ENCODE results near the gene CEP78.

Gene CEP78

DNA sequence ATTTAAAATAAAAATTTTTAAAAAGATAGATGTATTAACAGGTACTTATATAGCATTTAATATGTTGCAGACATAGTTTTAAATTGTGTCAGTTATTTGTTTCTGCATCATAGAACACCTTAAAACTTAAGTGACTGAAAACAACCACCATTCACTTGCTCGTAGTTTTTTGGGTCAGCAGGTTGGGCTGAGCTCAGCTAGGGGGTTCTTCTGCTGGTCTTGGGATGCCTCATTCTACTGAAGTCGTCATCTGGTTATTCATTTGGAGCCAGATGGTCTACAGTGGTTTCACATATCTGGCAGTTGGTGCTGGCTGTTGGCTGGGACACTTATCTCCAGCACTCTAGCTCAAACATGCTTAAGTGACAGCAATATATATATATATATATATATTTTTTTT lies 90.7 kb downstream of the CEP78 start:
- Histone ChIP-seq H3K27me3 (replicated peaks; ENCODE audit: control insufficient read depth, insufficient read depth, low read length) (no peaks in the 10 kb centered on the region), H3K4me3 (replicated peaks; ENCODE audit: low read depth, low read length) (no peak overlapping the region), H3K36me3 (ENCODE audit: control insufficient read depth, insufficient read depth, low read length) (no peaks in the 10 kb centered on the region; the same call in 1 of the 2 replicates)
- no peak for DNase-seq (ENCODE audit: extremely low read depth, insufficient read length)
- TF ChIP-seq CTCF (IDR thresholded peaks at IDR 0.05; ENCODE audit: insufficient read depth, low read length, poor library complexity, severe bottlenecking) = no peak
